SK-N-SH (cell line): ENCODE results near the gene ANKRD10. TPM values are rescaled to one million over a fixed set of nuclear protein-coding genes. Genes with fewer than 3 reads are reported as not detected.

Source experiments
- CTCF ChIA-PET: fragments of 300-600, 350-600 bp; formaldehyde crosslinking; extraction: SDS; loops from one replicate; lab custom pipeline; 2021; lab: Yijun Ruan, JAX
- POLR2A ChIA-PET: fragments of 350-600 bp; sonication (Branson Sonifier 250); formaldehyde crosslinking; extraction: SDS; loops from one replicate; lab custom pipeline; 2020; ENCODE audit warnings: antibody characterized with exemption, inconsistent platforms; lab: Yijun Ruan, JAX
- DNase-seq: peaks from one replicate; pipeline ENCODE4 v3.0.0; 2012
- H2AFZ ChIP-seq: fragments of 200-600 bp; sonication (generic); 2 replicates; pipeline ENCODE4 v1.8.1; 2016; ENCODE audit warnings: antibody characterized with exemption, mild to moderate bottlenecking, low read depth
- H3F3A ChIP-seq: fragments of 200-600 bp; sonication (generic); replicated peaks from 2 replicates; pipeline ENCODE3; 2016; ENCODE audit warnings: antibody characterized with exemption, mild to moderate bottlenecking; ENCODE audit not compliant: insufficient read depth
- H3K27ac ChIP-seq, 2 experiments: fragments of 200-500 bp in 1 of 2; fragments of 200-600 bp in 1 of 2; sonication (Bioruptor generic) in 1 of 2; sonication (generic), shearing (Covaris generic) in 1 of 2; 2 replicates each; pipeline versions ENCODE4 v1.5.1 to v1.6.1; 2014 to 2016; ENCODE audit warnings: low read depth in 2 of 2, inconsistent platforms in 1 of 2, low read length in 1 of 2, mild to moderate bottlenecking in 1 of 2, mixed read lengths in 1 of 2
- H3K27me3 ChIP-seq: fragments of 200-600 bp; sonication (generic), shearing (Covaris generic); 2 replicates; pipeline ENCODE4 v1.6.1; 2016; ENCODE audit warnings: mixed run types; ENCODE audit not compliant: insufficient read depth
- H3K36me3 ChIP-seq, 2 experiments: fragments of 200-500 bp in 1 of 2; fragments of 200-600 bp in 1 of 2; sonication (Bioruptor generic) in 1 of 2; sonication (generic) in 1 of 2; replicated peaks in 1 of 2; 2 replicates each; pipeline versions ENCODE3 to v1.5.1; 2014 to 2016; ENCODE audit warnings: low read length in 1 of 2, mild to moderate bottlenecking in 1 of 2; ENCODE audit not compliant: insufficient read depth in 2 of 2, control insufficient read depth in 1 of 2
- H3K4me1 ChIP-seq, 2 experiments: fragments of 200-500 bp in 1 of 2; fragments of 200-600 bp in 1 of 2; sonication (Bioruptor generic) in 1 of 2; sonication (generic), shearing (Covaris generic) in 1 of 2; 2 replicates each; pipeline versions ENCODE4 v1.5.1 to v1.6.1; 2014 to 2016; ENCODE audit warnings: low read depth in 1 of 2, low read length in 1 of 2, mixed run types in 1 of 2; ENCODE audit not compliant: insufficient read depth in 2 of 2, control insufficient read depth in 1 of 2
- H3K4me2 ChIP-seq: fragments of 200-600 bp; sonication (generic), shearing (Covaris generic); 2 replicates; pipeline ENCODE4 v1.6.1; 2017; ENCODE audit warnings: mixed run types
- H3K4me3 ChIP-seq, 2 experiments: fragments of 200-500 bp in 1 of 2; fragments of 200-600 bp in 1 of 2; sonication (Bioruptor generic) in 1 of 2; sonication (generic), shearing (Covaris generic) in 1 of 2; 2 replicates each; pipeline versions ENCODE4 v1.5.1 to v1.8.1; 2014 to 2016; ENCODE audit warnings: low read depth in 2 of 2, inconsistent platforms in 1 of 2, low read length in 1 of 2, mild to moderate bottlenecking in 1 of 2, mixed read lengths in 1 of 2, moderate library complexity in 1 of 2
- H3K79me2 ChIP-seq: fragments of 200-600 bp; sonication (generic); 2 replicates; pipeline ENCODE4 v1.8.1; 2017; ENCODE audit warnings: mild to moderate bottlenecking; ENCODE audit not compliant: insufficient read depth
- H3K9ac ChIP-seq: fragments of 200-600 bp; sonication (generic); 2 replicates; pipeline ENCODE4 v1.6.1; 2017; ENCODE audit warnings: mixed run types
- H3K9me2 ChIP-seq: fragments of 200-600 bp; sonication (generic); 2 replicates; pipeline ENCODE4 v1.6.1; 2017; ENCODE audit warnings: mixed run types
- H3K9me3 ChIP-seq: fragments of 200-600 bp; sonication (generic); 2 replicates; pipeline ENCODE4 v1.6.1; 2017; ENCODE audit warnings: mixed run types, mild to moderate bottlenecking, moderate library complexity
- H4K20me1 ChIP-seq: fragments of 200-600 bp; sonication (generic); 2 replicates; pipeline ENCODE4 v1.6.1; 2017; ENCODE audit warnings: mild to moderate bottlenecking, mixed run types; ENCODE audit not compliant: insufficient read depth
- CHD2 ChIP-seq: fragments of 150-350 bp; IDR thresholded peaks from 2 replicates; pipeline ENCODE4 v1.6.1; 2018; ENCODE audit warnings: low read length; ENCODE audit not compliant: partially characterized antibody
- ELF1 ChIP-seq: IDR thresholded peaks from 2 replicates; pipeline ENCODE4 v1.4.0; 2012
- FOSL2 ChIP-seq: IDR thresholded peaks from 2 replicates; pipeline ENCODE4 v1.4.0; 2012; ENCODE audit warnings: low read depth, mild to moderate bottlenecking, moderate library complexity, borderline replicate concordance
- FOXJ3 ChIP-seq: sonication (generic); formaldehyde crosslinking; IDR thresholded peaks from 2 replicates; pipeline ENCODE4 v1.5.1; 2020; ENCODE audit warnings: mild to moderate bottlenecking, missing genetic modification reagents
- GABPA ChIP-seq: IDR thresholded peaks from 2 replicates; pipeline ENCODE4 v1.4.0; 2012; ENCODE audit warnings: low read depth, mild to moderate bottlenecking
- GATA2 ChIP-seq: sonication (generic); formaldehyde crosslinking; IDR thresholded peaks from 2 replicates; pipeline ENCODE4 v1.5.0; 2020; ENCODE audit warnings: mild to moderate bottlenecking, missing genetic modification reagents
- JUND ChIP-seq: IDR thresholded peaks from 2 replicates; pipeline ENCODE4 v1.4.0; 2012
- MXI1 ChIP-seq: IDR thresholded peaks from 2 replicates; pipeline ENCODE4 v1.6.1; 2012; ENCODE audit warnings: mild to moderate bottlenecking, low read depth, low read length, improper control_type of control experiment
- NFIC ChIP-seq: IDR thresholded peaks from 2 replicates; pipeline ENCODE4 v1.4.0; 2012; ENCODE audit warnings: borderline replicate concordance
- NRF1 ChIP-seq: IDR thresholded peaks from 2 replicates; pipeline ENCODE4 v1.6.1; 2012; ENCODE audit warnings: low read depth, mild to moderate bottlenecking, low read length
- PBX3 ChIP-seq: IDR thresholded peaks from 2 replicates; pipeline ENCODE4; 2012
- RAD21 ChIP-seq: IDR thresholded peaks from 2 replicates; pipeline ENCODE4 v1.6.1; 2012; ENCODE audit warnings: mild to moderate bottlenecking, low read length
- SMC3 ChIP-seq: IDR thresholded peaks from 2 replicates; pipeline ENCODE4 v1.6.1; 2012; ENCODE audit warnings: low read depth, low read length, improper control_type of control experiment
- TAF1 ChIP-seq: IDR thresholded peaks from 2 replicates; pipeline ENCODE4 v1.6.1; 2012; ENCODE audit warnings: low read depth, mild to moderate bottlenecking, low read length, moderate library complexity, borderline replicate concordance
- TEAD4 ChIP-seq: IDR thresholded peaks from 2 replicates; pipeline ENCODE4 v1.4.0; 2012; ENCODE audit warnings: mild to moderate bottlenecking, borderline replicate concordance; ENCODE audit not compliant: insufficient read depth
- USF2 ChIP-seq: fragments of 150-350 bp; IDR thresholded peaks from 2 replicates; pipeline ENCODE4 v1.6.1; 2017; ENCODE audit warnings: antibody characterized with exemption, low read length, low read depth, borderline replicate concordance
- WGBS: methylation state at CpG from one replicate; pipeline ENCODE4 v1.1.6; 2017; ENCODE audit warnings: low lambda C conversion rate; 5-methylcytosine and 5-hydroxymethylcytosine counted together
- polyA plus RNA-seq, 3 experiments: library from polyadenylated mRNA; depleted of rRNA; stranded (reverse); fragments of >200 nt; gene quantifications; 2 replicates each; pipeline ENCODE4 v1.2.3, GENCODE V29; 2012
- TF ChIP-seq, protein P1 (sequence below): IDR thresholded peaks from 2 replicates; pipeline ENCODE4 v1.4.0; 2012; ENCODE audit warnings: low read depth, borderline replicate concordance
- TF ChIP-seq, protein P2 (sequence below): fragments of 200-600 bp; sonication (generic); IDR thresholded peaks from 2 replicates; pipeline ENCODE4 v1.6.1; 2017; ENCODE audit warnings: antibody characterized with exemption, mild to moderate bottlenecking, moderate library complexity

Gene ANKRD10
- polyA plus RNA-seq, 1 of the 3 experiments (the other 2 are of a cell fraction): 53.2 TPM

- Histone ChIP-seq H3K27ac (no peak overlapping the region), H3K9ac (no peak overlapping the region), H2AFZ (no peak overlapping the region), H3K79me2 (no peaks in the 10 kb centered on the region), H3K9me3 (peaks cover 3% of the 10 kb centered on the region; the same call in 1 of the 2 replicates), H3K4me2 (no peak overlapping the region), H3K4me1 (no peaks in the 10 kb centered on the region), H3K36me3 (no peaks in the 10 kb centered on the region), H3K4me3 (no peak overlapping the region), H4K20me1 (no peaks in the 10 kb centered on the region), H3F3A (peaks cover 6% of the 10 kb centered on the region), H3K9me2 (no peaks in the 10 kb centered on the region), H3K27me3 (no peaks in the 10 kb centered on the region)
- DNase-seq: no peak
- TF ChIP-seq GABPA: no peak
- TF ChIP-seq TEAD4: no peak
- TF ChIP-seq NFIC: no peak
- ChIA-PET CTCF (interaction anchor here (0.6 kb wide), 1 partner anchor 22 kb away, joined by 3 read pairs; no protein-coding TSS in a partner anchor), POLR2A (no interaction called here)
- 41% methylated on average over 1 of the region's 1 CpG for WGBS
Measured at GRCh38 chr13:110961959-110962358, 47.1 kb upstream of the ANKRD10 start.

GRCh38 chr13:110960204-110960603 is 45.3 kb upstream of the ANKRD10 start:
- DNase-seq: no peak
- Histone ChIP-seq H3K4me3 (no peak overlapping the region), H4K20me1 (no peaks in the 10 kb centered on the region), H3K79me2 (no peaks in the 10 kb centered on the region), H3F3A (peaks cover 3% of the 10 kb centered on the region), H3K9ac (no peak overlapping the region), H3K9me3 (peaks cover 3% of the 10 kb centered on the region; the same call in 1 of the 2 replicates), H3K27ac (no peak overlapping the region), H3K4me1 (no peaks in the 10 kb centered on the region), H3K27me3 (no peaks in the 10 kb centered on the region), H3K36me3 (no peaks in the 10 kb centered on the region), H2AFZ (no peak overlapping the region), H3K4me2 (no peak overlapping the region), H3K9me2 (no peaks in the 10 kb centered on the region)
- TF ChIP-seq RAD21: no peak
- TF ChIP-seq, protein P1, sequence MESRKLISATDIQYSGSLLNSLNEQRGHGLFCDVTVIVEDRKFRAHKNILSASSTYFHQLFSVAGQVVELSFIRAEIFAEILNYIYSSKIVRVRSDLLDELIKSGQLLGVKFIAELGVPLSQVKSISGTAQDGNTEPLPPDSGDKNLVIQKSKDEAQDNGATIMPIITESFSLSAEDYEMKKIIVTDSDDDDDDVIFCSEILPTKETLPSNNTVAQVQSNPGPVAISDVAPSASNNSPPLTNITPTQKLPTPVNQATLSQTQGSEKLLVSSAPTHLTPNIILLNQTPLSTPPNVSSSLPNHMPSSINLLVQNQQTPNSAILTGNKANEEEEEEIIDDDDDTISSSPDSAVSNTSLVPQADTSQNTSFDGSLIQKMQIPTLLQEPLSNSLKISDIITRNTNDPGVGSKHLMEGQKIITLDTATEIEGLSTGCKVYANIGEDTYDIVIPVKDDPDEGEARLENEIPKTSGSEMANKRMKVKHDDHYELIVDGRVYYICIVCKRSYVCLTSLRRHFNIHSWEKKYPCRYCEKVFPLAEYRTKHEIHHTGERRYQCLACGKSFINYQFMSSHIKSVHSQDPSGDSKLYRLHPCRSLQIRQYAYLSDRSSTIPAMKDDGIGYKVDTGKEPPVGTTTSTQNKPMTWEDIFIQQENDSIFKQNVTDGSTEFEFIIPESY: no peak
- TF ChIP-seq, protein P2, sequence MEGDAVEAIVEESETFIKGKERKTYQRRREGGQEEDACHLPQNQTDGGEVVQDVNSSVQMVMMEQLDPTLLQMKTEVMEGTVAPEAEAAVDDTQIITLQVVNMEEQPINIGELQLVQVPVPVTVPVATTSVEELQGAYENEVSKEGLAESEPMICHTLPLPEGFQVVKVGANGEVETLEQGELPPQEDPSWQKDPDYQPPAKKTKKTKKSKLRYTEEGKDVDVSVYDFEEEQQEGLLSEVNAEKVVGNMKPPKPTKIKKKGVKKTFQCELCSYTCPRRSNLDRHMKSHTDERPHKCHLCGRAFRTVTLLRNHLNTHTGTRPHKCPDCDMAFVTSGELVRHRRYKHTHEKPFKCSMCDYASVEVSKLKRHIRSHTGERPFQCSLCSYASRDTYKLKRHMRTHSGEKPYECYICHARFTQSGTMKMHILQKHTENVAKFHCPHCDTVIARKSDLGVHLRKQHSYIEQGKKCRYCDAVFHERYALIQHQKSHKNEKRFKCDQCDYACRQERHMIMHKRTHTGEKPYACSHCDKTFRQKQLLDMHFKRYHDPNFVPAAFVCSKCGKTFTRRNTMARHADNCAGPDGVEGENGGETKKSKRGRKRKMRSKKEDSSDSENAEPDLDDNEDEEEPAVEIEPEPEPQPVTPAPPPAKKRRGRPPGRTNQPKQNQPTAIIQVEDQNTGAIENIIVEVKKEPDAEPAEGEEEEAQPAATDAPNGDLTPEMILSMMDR: no peak
- TF ChIP-seq FOXJ3 (CRISPR knock-in tag): no peak
- TF ChIP-seq TAF1: no peak
- no peak for TF ChIP-seq PBX3
- no peak for TF ChIP-seq NRF1
- no peak for TF ChIP-seq JUND
- TF ChIP-seq SMC3: no peak
- TF ChIP-seq USF2: no peak
- no peak for TF ChIP-seq MXI1
- no peak for TF ChIP-seq GATA2 (CRISPR knock-in tag)
- TF ChIP-seq ELF1: no peak
- TF ChIP-seq FOSL2: no peak
- TF ChIP-seq CHD2: no peak
- TF ChIP-seq GABPA: no peak
- 80% methylated on average over 2 of the region's 2 CpGs for WGBS
- POLR2A ChIA-PET: no interaction called here
- CTCF ChIA-PET: interaction anchor here (1.3 kb wide), 1 partner anchor 36 kb away, joined by 4 read pairs; no protein-coding TSS in a partner anchor
